ENCODE results near the gene GNB1. TPM values are rescaled to one million over a fixed set of nuclear protein-coding genes. Genes with fewer than 3 reads are reported as not detected.

The GNB1 gene
- total and polyA plus RNA-seq, 9 of the 15 experiments (the other 6 are each of a cell fraction or from before 2014, with no cell fraction given): 34.3 to 388 (median 114) TPM

DNA sequence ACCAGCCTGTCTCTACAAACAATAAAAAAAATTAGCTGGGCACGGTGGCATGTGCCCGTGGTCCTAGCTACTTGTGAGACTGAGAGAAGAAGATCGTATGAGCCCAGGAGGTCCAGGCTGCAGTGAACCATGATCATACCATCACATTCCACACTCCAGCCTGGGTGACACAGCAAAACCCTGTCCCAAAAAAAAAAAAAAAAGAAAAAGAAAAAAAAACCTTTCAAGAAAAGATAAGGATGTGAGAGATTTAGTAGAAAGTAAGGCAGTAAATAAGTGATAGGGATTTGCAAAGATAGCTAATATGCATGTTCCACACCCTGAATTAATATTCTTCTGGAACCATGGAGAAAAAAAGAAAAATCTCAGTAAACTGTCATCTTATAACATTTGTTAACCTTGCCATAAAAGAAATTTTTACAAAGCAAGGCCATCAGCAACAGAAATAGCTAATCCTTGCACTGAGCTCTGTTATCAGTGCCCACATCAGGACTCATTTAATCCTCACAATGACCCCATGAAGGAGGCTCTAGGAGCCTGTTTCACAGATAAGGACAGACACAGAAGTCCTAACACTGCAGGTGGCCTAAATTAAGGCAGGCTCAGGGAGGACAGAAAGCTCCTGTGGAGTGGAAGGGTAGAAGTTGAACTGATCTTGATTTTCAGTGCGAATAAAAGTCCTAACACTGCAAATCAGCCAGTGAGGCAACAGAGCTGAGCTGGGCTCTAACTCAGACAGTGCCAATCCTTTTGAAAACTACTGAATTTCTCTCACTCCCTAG lies 7.6 kb downstream of the GNB1 start:
- Histone ChIP-seq H3K9me1 (ENCODE audit: control insufficient read depth, insufficient read depth, low read length) (peaks cover 11% of the 10 kb centered on the region), H3K9ac (ENCODE audit: insufficient read depth in 1 of 2, low read depth in 2 of 2, low read length in 2 of 2) (no peak overlapping the region), H3K36me3 (ENCODE audit: control insufficient read depth, insufficient read depth, low read length) (peaks cover 26% of the 10 kb centered on the region; the same call in 2 of the 3 replicates), H3K9me3 (replicated peaks; ENCODE audit: control insufficient read depth, insufficient read depth, low read depth, low read length) (no peaks in the 10 kb centered on the region), H3K27ac (ENCODE audit: extremely low read depth, low read depth, low read length) (0 out of 3 replicates have a peak overlapping the region, but pooled peaks have one; percentile 10), H3K4me1 (replicated peaks in 1 of 2; ENCODE audit: control insufficient read depth in 2 of 2, insufficient read depth in 2 of 2, low read length in 2 of 2) (peaks cover 34 to 35% of the 10 kb centered on the region in 2 experiments; a peak in 4 of 5 replicates), H3K27me3 (ENCODE audit: control insufficient read depth in 2 of 2, insufficient read depth in 2 of 2, low read length in 2 of 2) (no peaks in the 10 kb centered on the region), H4K20me1 (replicated peaks; ENCODE audit: control insufficient read depth, insufficient read depth, low read length) (peaks cover 63% of the 10 kb centered on the region), H3K4me2 (ENCODE audit: insufficient read depth, low read length) (peak overlapping the region; percentile 15; the same call in 1 of the 2 replicates), H2AFZ (ENCODE audit: low read depth, low read length) (no peak overlapping the region), H3K79me2 (ENCODE audit: control insufficient read depth, insufficient read depth, low read length) (peaks cover 90% of the 10 kb centered on the region), H3K4me3 (no peak overlapping the region)
- FAIRE-seq (peak; percentile 83), DNase-seq (ENCODE audit: extremely low read depth in 1 of 4, low spot score in 3 of 4) (peak; percentile 67 to 89 (median 76)), ATAC-seq (peak; percentile 89)
- in situ Hi-C loops (cut with MboI): no loop called here
- intact Hi-C loops (cut with micrococcal nuclease): no loop called here
- ChIA-PET CTCF (ENCODE audit: low intra/inter-chr PET ratio) (no interaction called here), POLR2A (interaction anchor here (0.6 to 3.9 kb wide), 11 partner anchors 8 to 761 kb away, joined by 3 to 35 read pairs (median 5); no protein-coding TSS in a partner anchor)
- no TSS peak for BruUV-seq (replicated peaks)
- WGBS (ENCODE audit: insufficient coverage, low coverage, missing lambda C conversion rate): 11% methylated on average over 4 of the region's 4 CpGs
- TF ChIP-seq CBFA2T3 (IDR thresholded peaks at IDR 0.05) (peak; percentile 96), ZNF197 (CRISPR knock-in tag; IDR thresholded peaks at IDR 0.05; ENCODE audit: low read depth) (0 out of 2 replicates have a peak, but pooled peaks have one; percentile 74), MXI1 (IDR thresholded peaks at IDR 0.05; ENCODE audit: low read depth, low read length) (peak; percentile 56; the same call in 1 of the 2 replicates), CBX3 (IDR thresholded peaks at IDR 0.05; ENCODE audit: borderline replicate concordance in 1 of 2, low read length in 2 of 2) (peak in 1 of 2 experiments; percentile 39; a peak in 1 of 3 replicates), NR2C2 (CRISPR knock-in tag; IDR thresholded peaks at IDR 0.05) (no peak), NR2C2 (tag; IDR thresholded peaks at IDR 0.05) (peak; percentile 53; the same call in 1 of the 2 replicates), PTBP1 (IDR thresholded peaks at IDR 0.05; ENCODE audit: low read depth, low read length) (no peak), HNRNPLL (IDR thresholded peaks at IDR 0.05; ENCODE audit: low read depth, low read length, poor library complexity, severe bottlenecking) (no peak), FOXA1 (IDR thresholded peaks at IDR 0.05; ENCODE audit: borderline replicate concordance) (no peak), KDM1A (IDR thresholded peaks at IDR 0.05) (peak; percentile 98 to 99), EP400 (IDR thresholded peaks at IDR 0.05) (no peak), ETV1 (tag; conservative IDR thresholded peaks at IDR 0.05; ENCODE audit: low read depth) (no peak)
- TF ChIP-seq, protein P1, sequence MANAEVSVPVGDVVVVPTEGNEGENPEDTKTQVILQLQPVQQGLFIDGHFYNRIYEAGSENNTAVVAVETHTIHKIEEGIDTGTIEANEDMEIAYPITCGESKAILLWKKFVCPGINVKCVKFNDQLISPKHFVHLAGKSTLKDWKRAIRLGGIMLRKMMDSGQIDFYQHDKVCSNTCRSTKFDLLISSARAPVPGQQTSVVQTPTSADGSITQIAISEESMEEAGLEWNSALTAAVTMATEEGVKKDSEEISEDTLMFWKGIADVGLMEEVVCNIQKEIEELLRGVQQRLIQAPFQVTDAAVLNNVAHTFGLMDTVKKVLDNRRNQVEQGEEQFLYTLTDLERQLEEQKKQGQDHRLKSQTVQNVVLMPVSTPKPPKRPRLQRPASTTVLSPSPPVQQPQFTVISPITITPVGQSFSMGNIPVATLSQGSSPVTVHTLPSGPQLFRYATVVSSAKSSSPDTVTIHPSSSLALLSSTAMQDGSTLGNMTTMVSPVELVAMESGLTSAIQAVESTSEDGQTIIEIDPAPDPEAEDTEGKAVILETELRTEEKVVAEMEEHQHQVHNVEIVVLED (CRISPR knock-in tag; IDR thresholded peaks at IDR 0.05): no peak
- TF ChIP-seq, protein P2, sequence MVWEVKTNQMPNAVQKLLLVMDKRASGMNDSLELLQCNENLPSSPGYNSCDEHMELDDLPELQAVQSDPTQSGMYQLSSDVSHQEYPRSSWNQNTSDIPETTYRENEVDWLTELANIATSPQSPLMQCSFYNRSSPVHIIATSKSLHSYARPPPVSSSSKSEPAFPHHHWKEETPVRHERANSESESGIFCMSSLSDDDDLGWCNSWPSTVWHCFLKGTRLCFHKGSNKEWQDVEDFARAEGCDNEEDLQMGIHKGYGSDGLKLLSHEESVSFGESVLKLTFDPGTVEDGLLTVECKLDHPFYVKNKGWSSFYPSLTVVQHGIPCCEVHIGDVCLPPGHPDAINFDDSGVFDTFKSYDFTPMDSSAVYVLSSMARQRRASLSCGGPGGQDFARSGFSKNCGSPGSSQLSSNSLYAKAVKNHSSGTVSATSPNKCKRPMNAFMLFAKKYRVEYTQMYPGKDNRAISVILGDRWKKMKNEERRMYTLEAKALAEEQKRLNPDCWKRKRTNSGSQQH (CRISPR knock-in tag; IDR thresholded peaks at IDR 0.05): no peak
- TF ChIP-seq, protein P3, sequence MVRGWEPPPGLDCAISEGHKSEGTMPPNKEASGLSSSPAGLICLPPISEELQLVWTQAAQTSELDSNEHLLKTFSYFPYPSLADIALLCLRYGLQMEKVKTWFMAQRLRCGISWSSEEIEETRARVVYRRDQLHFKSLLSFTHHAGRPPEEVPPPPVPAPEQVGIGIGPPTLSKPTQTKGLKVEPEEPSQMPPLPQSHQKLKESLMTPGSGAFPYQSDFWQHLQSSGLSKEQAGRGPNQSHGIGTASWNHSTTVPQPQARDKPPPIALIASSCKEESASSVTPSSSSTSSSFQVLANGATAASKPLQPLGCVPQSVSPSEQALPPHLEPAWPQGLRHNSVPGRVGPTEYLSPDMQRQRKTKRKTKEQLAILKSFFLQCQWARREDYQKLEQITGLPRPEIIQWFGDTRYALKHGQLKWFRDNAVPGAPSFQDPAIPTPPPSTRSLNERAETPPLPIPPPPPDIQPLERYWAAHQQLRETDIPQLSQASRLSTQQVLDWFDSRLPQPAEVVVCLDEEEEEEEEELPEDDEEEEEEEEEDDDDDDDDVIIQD (CRISPR knock-in tag; IDR thresholded peaks at IDR 0.05): no peak
- TF ChIP-seq, protein P4, sequence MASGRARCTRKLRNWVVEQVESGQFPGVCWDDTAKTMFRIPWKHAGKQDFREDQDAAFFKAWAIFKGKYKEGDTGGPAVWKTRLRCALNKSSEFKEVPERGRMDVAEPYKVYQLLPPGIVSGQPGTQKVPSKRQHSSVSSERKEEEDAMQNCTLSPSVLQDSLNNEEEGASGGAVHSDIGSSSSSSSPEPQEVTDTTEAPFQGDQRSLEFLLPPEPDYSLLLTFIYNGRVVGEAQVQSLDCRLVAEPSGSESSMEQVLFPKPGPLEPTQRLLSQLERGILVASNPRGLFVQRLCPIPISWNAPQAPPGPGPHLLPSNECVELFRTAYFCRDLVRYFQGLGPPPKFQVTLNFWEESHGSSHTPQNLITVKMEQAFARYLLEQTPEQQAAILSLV (tag; IDR thresholded peaks at IDR 0.05): no peak
